ENCODE results near the gene PHIP. TPM values are rescaled to one million over a fixed set of nuclear protein-coding genes. Genes with fewer than 3 reads are reported as not detected.

PHIP gene
- total RNA-seq, 1 donor from 2014 or later = 14.6 TPM

GRCh38 chr6:79057746-79058145, 20.3 kb downstream of the PHIP start:
- H3K27me3 ChIP-seq (ENCODE audit: control insufficient read depth, insufficient read depth, low read length) = no peaks in the 10 kb centered on the region
- no peak for DNase-seq (ENCODE audit: low read depth)
- TF ChIP-seq CTCF (IDR thresholded peaks at IDR 0.05; ENCODE audit: insufficient read depth, low read length, poor library complexity, severe bottlenecking) = no peak
- H3K4me3 ChIP-seq (ENCODE audit: low read depth, low read length) = no peak overlapping the region
- peaks cover under 1% of the 10 kb centered on the region for H3K36me3 ChIP-seq (ENCODE audit: control insufficient read depth, insufficient read depth, low read length)

GRCh38 chr6:79056226-79056625, 21.8 kb downstream of the PHIP start:
- Histone ChIP-seq H3K27me3 (ENCODE audit: control insufficient read depth, insufficient read depth, low read length) (no peaks in the 10 kb centered on the region), H3K4me3 (ENCODE audit: low read depth, low read length) (no peak overlapping the region), H3K36me3 (ENCODE audit: control insufficient read depth, insufficient read depth, low read length) (peaks cover 2% of the 10 kb centered on the region)
- TF ChIP-seq CTCF (IDR thresholded peaks at IDR 0.05; ENCODE audit: insufficient read depth, low read length, poor library complexity, severe bottlenecking) = no peak
- no peak for DNase-seq (ENCODE audit: low read depth)

- Histone ChIP-seq H3K36me3 (ENCODE audit: control insufficient read depth, insufficient read depth, low read length) (peaks cover 2% of the 10 kb centered on the region), H3K27me3 (ENCODE audit: control insufficient read depth, insufficient read depth, low read length) (no peaks in the 10 kb centered on the region), H3K4me3 (ENCODE audit: low read depth, low read length) (no peak overlapping the region)
- TF ChIP-seq CTCF (IDR thresholded peaks at IDR 0.05; ENCODE audit: insufficient read depth, low read length, poor library complexity, severe bottlenecking) = peak; percentile 58
- no peak for DNase-seq (ENCODE audit: low read depth)
These were observed 29.4 kb downstream of the PHIP start for GRCh38 chr6:79048611-79049010.

GRCh38 chr6:79047072-79047471, 31.0 kb downstream of the PHIP start:
- no peak overlapping the region for H3K4me3 ChIP-seq (ENCODE audit: low read depth, low read length)
- DNase-seq (ENCODE audit: low read depth) = no peak
- no peaks in the 10 kb centered on the region for H3K36me3 ChIP-seq (ENCODE audit: control insufficient read depth, insufficient read depth, low read length)
- TF ChIP-seq CTCF (IDR thresholded peaks at IDR 0.05; ENCODE audit: insufficient read depth, low read length, poor library complexity, severe bottlenecking) = no peak
- no peaks in the 10 kb centered on the region for H3K27me3 ChIP-seq (ENCODE audit: control insufficient read depth, insufficient read depth, low read length)

GRCh38 chr6:79045966-79046365, 32.1 kb downstream of the PHIP start:
- Histone ChIP-seq H3K4me3 (ENCODE audit: low read depth, low read length) (no peak overlapping the region), H3K36me3 (ENCODE audit: control insufficient read depth, insufficient read depth, low read length) (no peaks in the 10 kb centered on the region), H3K27me3 (ENCODE audit: control insufficient read depth, insufficient read depth, low read length) (no peaks in the 10 kb centered on the region)
- no peak for TF ChIP-seq CTCF (IDR thresholded peaks at IDR 0.05; ENCODE audit: insufficient read depth, low read length, poor library complexity, severe bottlenecking)
- DNase-seq (ENCODE audit: low read depth) = no peak

- Histone ChIP-seq H3K36me3 (ENCODE audit: control insufficient read depth, insufficient read depth, low read length) (no peaks in the 10 kb centered on the region), H3K4me3 (ENCODE audit: low read depth, low read length) (no peak overlapping the region), H3K27me3 (ENCODE audit: control insufficient read depth, insufficient read depth, low read length) (no peaks in the 10 kb centered on the region)
- DNase-seq (ENCODE audit: low read depth) = no peak
- no peak for TF ChIP-seq CTCF (IDR thresholded peaks at IDR 0.05; ENCODE audit: insufficient read depth, low read length, poor library complexity, severe bottlenecking)
These were observed 35.3 kb downstream of the PHIP start for GRCh38 chr6:79042799-79043126.
